ENCODE results near the gene ASXL1. TPM values are rescaled to one million over a fixed set of nuclear protein-coding genes. Genes with fewer than 3 reads are reported as not detected.

Gene ASXL1
- total RNA-seq, 1 experiment from 2014 or later = 22.6 TPM

DNA sequence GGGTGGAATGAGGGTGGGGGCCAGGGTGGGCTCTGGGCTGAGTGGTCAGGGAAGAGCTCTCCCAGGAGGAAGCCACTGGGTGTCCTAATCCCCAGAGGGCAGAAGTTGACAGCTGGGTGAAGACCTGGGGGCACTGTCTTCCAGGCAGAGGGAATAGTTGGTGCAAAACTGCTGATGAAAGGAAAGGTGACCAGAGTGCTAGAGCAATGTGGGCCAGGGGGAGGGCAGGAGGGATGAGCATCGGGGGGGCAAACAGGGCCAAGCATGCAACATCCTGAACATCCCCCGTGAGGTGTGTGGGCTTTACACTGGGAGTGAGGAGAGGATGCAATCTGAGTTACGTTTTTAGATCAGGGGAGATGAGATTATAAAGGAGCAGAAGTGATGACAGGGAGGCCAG, 129.2 kb downstream of the ASXL1 start:
- no peak for DNase-seq (ENCODE audit: low read depth, low spot score)
- in situ Hi-C loops (cut with HindIII; ENCODE audit: low pct_unique_long_range_greater_than_20kb, low sequenced_read_pairs) = no loop called here

DNA sequence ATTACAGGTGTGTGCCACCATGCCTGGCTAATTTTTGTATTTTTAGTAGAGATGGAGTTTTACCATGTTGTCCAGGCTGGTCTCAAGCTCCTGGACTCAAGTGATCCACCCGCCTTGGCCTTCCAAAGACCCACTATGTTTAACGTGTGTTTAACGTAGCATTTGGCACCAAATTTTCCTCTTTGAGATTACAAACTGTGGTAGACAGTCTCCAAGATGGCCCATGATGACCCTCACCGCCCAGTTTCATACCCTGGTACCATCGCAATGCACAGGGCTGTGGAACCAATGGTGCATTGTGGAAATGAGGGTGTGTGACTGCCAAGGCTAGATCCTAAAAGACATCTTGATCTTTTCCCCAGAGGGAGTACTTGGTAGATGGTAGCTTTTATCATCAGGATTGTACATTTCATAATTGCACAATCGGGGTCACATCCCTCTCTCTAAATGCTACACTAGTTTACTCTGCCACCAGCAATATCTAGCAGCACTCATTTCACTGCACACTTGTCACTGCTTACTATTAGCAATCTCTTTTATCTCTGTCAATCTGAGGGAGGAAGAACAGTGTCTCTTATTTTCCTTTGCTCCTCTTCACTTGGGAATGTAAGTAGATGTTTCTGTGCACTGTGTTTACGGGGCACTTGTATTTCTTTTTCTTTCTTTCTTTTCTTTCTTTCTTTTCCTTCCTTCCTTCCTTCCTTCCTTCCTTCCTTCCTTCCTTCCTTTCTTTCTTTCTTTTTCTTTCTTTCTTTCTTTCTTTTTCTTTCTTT, 130.1 kb downstream of the ASXL1 start:
- in situ Hi-C loops (cut with HindIII; ENCODE audit: low pct_unique_long_range_greater_than_20kb, low sequenced_read_pairs) = no loop called here
- DNase-seq (ENCODE audit: low read depth, low spot score) = no peak

Other genes starting within 250 kb of the ASXL1 start
- 30.9 and 33.9 TPM in 2 replicates for gene TM9SF4, start 248.6 kb upstream of the ASXL1 start, total RNA-seq (2014; rRNA removed; shearing (Covaris generic))
- 3.6 and 4.1 TPM in 2 replicates for gene PLAGL2, start 150.6 kb upstream of the ASXL1 start, total RNA-seq (2014; rRNA removed; shearing (Covaris generic))
- 56.1 and 58.0 TPM in 2 replicates for gene POFUT1, start 150.5 kb upstream of the ASXL1 start, total RNA-seq (2014; rRNA removed; shearing (Covaris generic))
- 22.1 and 26.5 TPM in 2 replicates for gene KIF3B, start 80.7 kb upstream of the ASXL1 start, total RNA-seq (2014; rRNA removed; shearing (Covaris generic))
- 2.1 and 2.4 TPM in 2 replicates for gene NOL4L, start 227.0 kb downstream of the ASXL1 start, total RNA-seq (2014; rRNA removed; shearing (Covaris generic))

All from SK-MEL-5 (cell line).